Fibroblast of lung (primary cell): ENCODE data around the gene KRTCAP2.

ENCODE experiments used
- CTCF ChIP-seq, 2 donors: IDR thresholded peaks in 1 of 2; conservative IDR thresholded peaks in 1 of 2; 1 replicate in 1 of 2; 2 replicates in 1 of 2; pipeline ENCODE4 v1.5.1; 2011 to 2012; ENCODE audit warnings: low read length in 2 of 2, control low read depth in 1 of 2, inconsistent platforms in 1 of 2, low read depth in 1 of 2, mild to moderate bottlenecking in 1 of 2
- EZH2 ChIP-seq: IDR thresholded peaks from 2 replicates; pipeline ENCODE4 v1.5.1; 2012; ENCODE audit warnings: low read length, control low read depth, mild to moderate bottlenecking; ENCODE audit errors: missing control alignments

GRCh38 chr1:155131285-155131684 lies 41.8 kb downstream of the KRTCAP2 start:
- TF ChIP-seq CTCF (conservative IDR thresholded peaks at IDR 0.05 in 1 of 2, IDR thresholded peaks at IDR 0.05 in 1 of 2; ENCODE audit: low read depth in 1 of 2, low read length in 2 of 2) (no peak), EZH2 (no peak)
